ENCODE results near the gene VARS2.

GRCh38 chr6:30893666-30894065, 20.4 kb upstream of the VARS2 start:
- TF ChIP-seq RAD21 (IDR thresholded peaks at IDR 0.05) (no peak), ZBTB33 (IDR thresholded peaks at IDR 0.05) (no peak), TAF1 (conservative IDR thresholded peaks at IDR 0.05) (no peak)
